ENCODE data around the gene ERICH2. TPM values are rescaled to one million over a fixed set of nuclear protein-coding genes. Genes with fewer than 3 reads are reported as not detected.

Gene ERICH2
- total RNA-seq, 2 donors from 2014 or later, result not detected

GRCh38 chr2:170828533-170828916, 58.3 kb downstream of the ERICH2 start:
- Histone ChIP-seq H3K27me3 (peaks cover 2 to 6% of the 10 kb centered on the region in 2 donors), H3K4me3 (no peak overlapping the region), H3K4me1 (peaks cover 0 to 4% of the 10 kb centered on the region in 2 donors), H3K9me3 (no peaks in the 10 kb centered on the region), H3K27ac (no peak overlapping the region), H3K36me3 (no peaks in the 10 kb centered on the region)
- no peak for DNase-seq (ENCODE audit: low spot score)
- TF ChIP-seq CTCF (IDR thresholded peaks at IDR 0.05), result no peak

- H3K9me3 ChIP-seq, result no peaks in the 10 kb centered on the region
- no peak overlapping the region for H3K4me3 ChIP-seq
- no peak overlapping the region for H3K27ac ChIP-seq
- no peak for DNase-seq (ENCODE audit: low spot score)
- no peak for TF ChIP-seq CTCF (IDR thresholded peaks at IDR 0.05)
- H3K4me1 ChIP-seq, result no peaks in the 10 kb centered on the region
- no peaks in the 10 kb centered on the region for H3K36me3 ChIP-seq
- peaks cover 0 to 2% of the 10 kb centered on the region in 2 donors for H3K27me3 ChIP-seq
Measured at GRCh38 chr2:170829036-170829435, 58.9 kb downstream of the ERICH2 start.

- H3K4me1 ChIP-seq, result no peaks in the 10 kb centered on the region
- no peak overlapping the region for H3K4me3 ChIP-seq
- DNase-seq (ENCODE audit: low spot score), result no peak
- no peak for TF ChIP-seq CTCF (IDR thresholded peaks at IDR 0.05)
- no peaks in the 10 kb centered on the region for H3K36me3 ChIP-seq
- H3K27ac ChIP-seq, result no peak overlapping the region
- no peaks in the 10 kb centered on the region for H3K9me3 ChIP-seq
- no peaks in the 10 kb centered on the region for H3K27me3 ChIP-seq
Measured at GRCh38 chr2:170830166-170830565, 60.0 kb downstream of the ERICH2 start.

- H3K36me3 ChIP-seq, result no peaks in the 10 kb centered on the region
Measured at GRCh38 chr2:170831115-170831514, 60.9 kb downstream of the ERICH2 start.

GRCh38 chr2:170836027-170836426, 65.8 kb downstream of the ERICH2 start:
- Histone ChIP-seq H3K9me3 (peaks cover 0 to 4% of the 10 kb centered on the region in 2 donors), H3K36me3 (no peaks in the 10 kb centered on the region), H3K4me3 (no peak overlapping the region), H3K4me1 (no peaks in the 10 kb centered on the region), H3K27ac (no peak overlapping the region), H3K27me3 (no peaks in the 10 kb centered on the region)
- no peak for TF ChIP-seq CTCF (IDR thresholded peaks at IDR 0.05)
- no peak for DNase-seq (ENCODE audit: low spot score)

More at GRCh38 chr2:170831115-170831514, 60.9 kb downstream of the ERICH2 start:
- Histone ChIP-seq H3K27me3 (no peaks in the 10 kb centered on the region), H3K9me3 (no peaks in the 10 kb centered on the region), H3K27ac (no peak overlapping the region), H3K4me3 (no peak overlapping the region), H3K4me1 (no peaks in the 10 kb centered on the region)
- TF ChIP-seq CTCF (IDR thresholded peaks at IDR 0.05), result no peak
- no peak for DNase-seq (ENCODE audit: low spot score)

- Histone ChIP-seq H3K9me3 (peaks cover 0 to 4% of the 10 kb centered on the region in 2 donors), H3K36me3 (no peaks in the 10 kb centered on the region), H3K4me3 (no peak overlapping the region), H3K4me1 (no peaks in the 10 kb centered on the region), H3K27me3 (no peaks in the 10 kb centered on the region), H3K27ac (no peak overlapping the region)
- no peak for DNase-seq (ENCODE audit: low spot score)
- no peak for TF ChIP-seq CTCF (IDR thresholded peaks at IDR 0.05)
Measured at GRCh38 chr2:170840717-170841210, 70.6 kb downstream of the ERICH2 start.
